GM12891 (cell line): ENCODE data around the gene TTYH3.

Source experiments
- PAX5 ChIP-seq: IDR thresholded peaks from 2 replicates; pipeline ENCODE4 v1.6.1; 2011; ENCODE audit warnings: low read length, moderate library complexity, mild to moderate bottlenecking; ENCODE audit not compliant: insufficient read depth, severe bottlenecking
- POLR2A ChIP-seq: IDR thresholded peaks from 2 replicates; pipeline ENCODE4 v1.6.1; 2011; ENCODE audit warnings: low read depth, low read length, control low read depth
- POLR2AphosphoS5 ChIP-seq: IDR thresholded peaks from 2 replicates; pipeline ENCODE4 v1.6.1; 2011; ENCODE audit warnings: low read depth, low read length, control low read depth
- SPI1 ChIP-seq: IDR thresholded peaks from 2 replicates; pipeline ENCODE4 v1.6.1; 2011; ENCODE audit warnings: low read depth, low read length, control low read depth
- TAF1 ChIP-seq: IDR thresholded peaks from 2 replicates; pipeline ENCODE4 v1.6.1; 2011; ENCODE audit warnings: low read depth, low read length, control low read depth

DNA sequence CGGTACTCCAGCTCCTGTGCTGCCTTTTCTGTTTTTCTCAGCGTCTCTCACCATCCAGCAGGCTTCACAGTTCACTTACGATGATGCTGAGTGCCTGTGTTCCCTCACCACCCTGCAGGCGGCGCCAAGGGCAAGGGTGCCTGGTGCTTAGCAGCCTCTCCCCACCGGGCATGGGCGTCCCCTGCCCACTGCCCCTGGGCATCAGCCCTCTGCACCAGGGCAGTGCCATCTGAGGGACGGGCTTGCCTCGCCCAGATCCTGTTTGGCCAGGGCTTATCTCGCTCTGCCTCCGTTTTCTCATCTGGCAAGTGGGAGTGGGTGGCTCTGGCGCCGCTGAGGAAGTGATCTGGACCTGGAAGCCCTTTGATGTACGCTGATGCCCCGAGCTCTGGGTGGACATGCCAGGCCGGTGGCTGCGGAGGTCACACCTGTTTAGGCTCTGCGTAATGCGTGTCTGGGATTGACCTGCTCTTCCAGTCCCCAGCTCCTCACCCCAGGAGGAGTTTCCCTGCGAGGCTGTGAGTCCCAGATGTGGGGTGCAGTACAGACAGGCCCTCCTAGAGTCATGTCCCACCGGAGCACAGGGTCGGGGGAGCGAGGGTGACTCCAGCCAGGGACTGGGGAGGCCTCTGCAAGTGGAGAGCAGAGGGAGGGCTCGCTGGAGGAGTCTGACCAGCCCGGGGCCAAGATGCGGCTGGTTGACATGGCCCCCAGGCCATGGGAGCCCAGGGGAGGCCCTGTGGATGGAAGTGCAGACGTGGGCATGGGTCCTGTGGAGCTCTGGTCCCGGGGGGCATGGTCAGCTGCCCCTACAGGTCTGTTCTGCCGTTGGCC is 11.8 kb downstream of the TTYH3 start:
- TF ChIP-seq POLR2AphosphoS5: no peak
- TF ChIP-seq POLR2A: no peak
- TF ChIP-seq TAF1: no peak
- no peak for TF ChIP-seq PAX5
- TF ChIP-seq SPI1: no peak
